ENCODE data around the gene RAB11FIP4.

Gene RAB11FIP4

DNA sequence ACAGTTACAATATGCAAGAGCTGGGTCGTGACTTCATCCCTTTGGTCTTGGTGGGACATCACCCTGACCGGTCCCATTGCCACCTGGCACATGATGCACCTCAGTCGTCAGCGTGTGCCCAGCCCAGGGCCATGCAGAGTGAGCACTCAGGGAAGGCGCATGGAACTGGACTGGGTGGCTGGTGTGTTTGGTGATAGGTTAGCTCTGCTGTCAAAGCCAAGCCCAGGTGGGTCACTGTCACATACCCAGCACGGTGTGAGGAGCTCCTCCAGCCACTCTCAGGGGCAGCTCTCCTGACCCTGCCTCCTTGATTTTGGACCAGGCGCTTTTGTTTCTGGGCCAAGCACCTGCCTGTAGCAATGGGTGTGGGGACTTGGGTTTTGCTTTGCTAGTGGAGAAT lies 180.9 kb downstream of the RAB11FIP4 start:
- DNase-seq: no peak

GRCh38 chr17:31573047-31573446 lies 181.6 kb downstream of the RAB11FIP4 start:
- no peak for DNase-seq

DNA sequence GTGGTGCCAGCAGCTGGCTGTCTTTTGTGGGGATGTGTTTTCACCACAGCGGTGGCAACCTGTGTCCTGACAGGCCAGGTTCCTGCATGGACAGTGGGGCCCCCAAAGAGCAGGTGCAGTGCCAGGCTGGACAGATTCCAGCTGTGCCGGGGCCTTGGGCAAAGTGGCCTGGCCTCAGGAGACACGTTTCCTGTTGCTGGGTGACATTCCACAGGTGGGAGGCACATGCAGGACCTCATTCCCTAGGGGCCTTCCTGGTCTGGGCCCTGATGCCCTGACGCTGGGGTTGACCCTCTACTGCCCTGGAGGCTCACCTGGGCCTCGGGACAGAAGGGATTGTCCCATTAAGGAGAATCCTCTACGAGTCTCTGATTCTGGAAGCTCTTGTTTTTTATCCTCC lies 182.4 kb downstream of the RAB11FIP4 start:
- DNase-seq: no peak

DNA sequence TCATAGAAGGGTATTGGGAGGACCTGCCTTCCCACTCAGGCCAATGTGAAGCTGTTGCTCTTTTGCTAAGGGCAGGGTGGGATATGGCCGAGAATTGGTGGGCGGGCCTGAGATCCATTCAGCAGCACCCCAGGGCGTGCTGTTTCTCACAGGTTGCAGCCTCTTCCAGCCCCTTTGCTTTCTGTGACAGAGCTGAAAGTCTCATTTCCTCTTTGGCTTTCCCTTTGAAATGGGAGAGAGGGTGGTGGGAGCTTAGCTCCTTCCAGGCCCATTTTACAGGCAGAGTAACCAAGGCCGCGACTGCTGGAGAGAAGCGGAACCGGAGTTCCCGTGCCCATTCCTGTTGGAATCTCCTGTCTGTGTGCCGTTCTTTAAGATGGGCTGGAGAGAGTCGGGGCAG lies 183.0 kb downstream of the RAB11FIP4 start:
- no peak for DNase-seq

GRCh38 chr17:31575043-31575442 lies 183.6 kb downstream of the RAB11FIP4 start:
- DNase-seq: no peak

DNA sequence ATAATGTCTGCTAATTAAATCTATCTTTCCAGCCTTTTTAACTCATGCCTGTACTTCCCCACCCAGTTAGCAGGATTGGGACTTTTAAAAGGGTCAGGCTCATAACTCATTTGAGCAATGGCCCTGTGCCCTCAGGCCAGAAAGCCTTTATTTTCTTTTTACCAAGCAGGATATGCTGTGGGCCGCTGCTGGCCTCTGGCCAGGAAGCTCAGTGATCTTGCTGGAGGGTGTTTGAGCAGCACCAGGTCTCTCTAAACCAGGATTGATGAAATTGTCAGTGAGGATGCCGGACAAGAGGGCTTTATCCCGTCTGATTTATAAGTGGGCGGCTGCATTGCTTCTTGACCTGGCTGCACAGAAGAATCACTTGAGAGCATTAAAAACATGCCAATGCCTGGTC lies 187.8 kb downstream of the RAB11FIP4 start:
- no peak for DNase-seq

DNA sequence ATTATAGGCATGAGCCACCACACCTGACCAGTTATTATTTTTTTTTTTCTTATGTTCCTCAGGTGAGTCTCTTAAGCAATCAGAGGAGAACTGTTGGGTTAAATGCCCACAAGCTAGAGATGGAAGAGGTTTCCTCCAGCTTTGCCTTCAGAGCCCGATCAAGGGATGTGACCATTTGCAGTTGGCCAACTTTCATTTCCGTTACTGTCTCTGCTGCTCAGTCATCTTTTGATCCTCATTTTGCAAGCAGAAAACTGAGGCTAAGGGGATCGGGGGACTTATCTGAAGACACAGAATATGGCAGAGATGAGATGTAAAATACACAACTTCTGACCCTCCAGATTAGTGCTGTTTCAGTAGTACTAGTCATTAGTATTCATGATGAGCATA lies 188.8 kb downstream of the RAB11FIP4 start:
- DNase-seq: no peak

DNA sequence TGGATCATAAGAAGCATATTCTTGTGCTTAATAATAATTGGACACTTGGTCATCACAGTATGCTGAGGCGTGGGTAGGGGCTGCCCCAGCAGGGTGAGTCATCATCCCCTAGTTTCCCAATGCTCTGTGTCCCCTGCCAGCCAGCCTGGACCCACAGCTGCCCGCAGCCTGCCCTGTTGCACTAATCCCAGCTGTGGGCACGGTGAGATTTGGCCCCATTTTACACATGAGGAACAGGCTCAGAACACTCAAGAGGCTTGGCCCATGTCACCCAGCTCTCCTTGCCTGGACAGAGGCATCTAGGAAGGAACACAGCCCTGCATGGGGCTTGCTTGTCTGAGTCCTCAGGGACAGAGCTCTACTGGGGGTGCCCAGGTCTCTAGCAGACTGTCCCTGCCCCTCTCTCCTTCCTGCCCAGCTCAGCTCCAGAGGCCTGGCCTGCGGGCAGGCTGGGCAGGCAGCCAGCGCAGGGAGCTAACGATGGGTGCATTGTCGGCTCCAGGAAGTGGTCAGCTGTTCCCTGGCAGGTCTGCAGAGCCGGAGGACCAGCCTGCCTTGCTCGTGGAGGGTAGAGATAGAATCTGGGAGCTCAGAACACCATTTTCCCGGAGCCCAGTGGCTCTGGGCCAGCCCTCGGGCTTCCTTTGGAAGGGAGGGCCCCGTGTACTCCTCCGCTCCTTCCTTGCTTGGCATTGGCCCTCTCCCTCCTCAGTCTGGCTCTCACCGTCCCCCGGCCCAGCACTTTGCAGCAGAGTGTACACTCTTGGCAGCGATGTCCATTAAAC lies 189.4 kb downstream of the RAB11FIP4 start:
- no peak for DNase-seq

DNA sequence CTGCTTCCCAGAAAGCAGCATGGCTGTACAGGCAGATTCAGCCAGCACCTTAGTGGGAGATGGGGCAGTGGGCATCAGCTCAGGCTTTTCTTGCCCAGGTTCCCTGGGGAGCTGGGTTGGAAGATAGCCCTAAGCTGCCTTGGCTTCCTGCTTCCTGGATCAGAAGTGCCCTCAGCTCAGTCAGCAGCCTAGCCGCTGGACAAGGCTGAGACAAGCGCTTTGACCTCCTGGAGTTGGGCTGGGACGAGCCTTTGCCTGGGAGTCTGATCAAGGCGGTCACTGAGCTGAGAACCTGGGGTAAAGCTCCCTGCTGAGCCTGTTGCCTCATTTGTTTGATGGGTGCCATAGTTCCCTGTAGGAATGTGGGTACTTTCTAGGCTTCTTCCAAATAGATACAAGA lies 190.0 kb downstream of the RAB11FIP4 start:
- DNase-seq: no peak

DNA sequence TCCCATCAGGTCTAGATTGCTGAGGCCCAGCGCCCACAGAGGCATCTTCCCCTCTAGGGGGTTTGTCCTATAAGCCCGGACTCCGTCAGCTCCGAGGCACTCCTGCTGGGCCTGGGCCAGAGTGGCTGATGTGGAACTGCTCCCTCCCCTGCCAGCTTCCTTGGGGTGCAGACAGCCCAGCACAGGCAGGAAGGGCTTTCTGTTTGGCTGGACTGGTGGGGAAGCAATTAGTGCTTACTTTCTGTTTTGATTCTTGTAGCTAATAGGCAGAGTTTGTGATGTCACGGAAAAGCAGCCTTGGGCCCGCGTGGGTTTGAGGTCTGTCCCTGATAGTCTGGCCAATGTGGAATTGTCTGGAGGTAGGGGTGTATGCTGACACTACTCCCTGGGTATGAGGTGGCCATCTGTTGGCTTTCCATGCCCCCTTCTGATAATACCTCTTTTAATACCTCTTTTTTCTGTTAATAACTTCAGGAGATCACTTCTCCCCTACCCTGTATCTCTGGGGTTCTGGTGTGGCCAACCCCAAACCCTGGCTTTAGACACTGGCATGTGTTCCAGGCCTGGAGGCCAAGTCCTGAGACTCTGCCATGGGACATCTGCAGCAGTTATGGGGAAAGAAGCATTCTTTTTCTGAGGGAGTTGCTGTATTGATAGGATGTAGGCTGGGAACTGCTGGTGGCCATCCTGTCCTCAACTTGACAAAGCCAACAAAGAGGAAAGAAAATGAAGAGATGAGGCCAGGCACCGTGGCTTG lies 190.9 kb downstream of the RAB11FIP4 start:
- no peak for DNase-seq

DNA sequence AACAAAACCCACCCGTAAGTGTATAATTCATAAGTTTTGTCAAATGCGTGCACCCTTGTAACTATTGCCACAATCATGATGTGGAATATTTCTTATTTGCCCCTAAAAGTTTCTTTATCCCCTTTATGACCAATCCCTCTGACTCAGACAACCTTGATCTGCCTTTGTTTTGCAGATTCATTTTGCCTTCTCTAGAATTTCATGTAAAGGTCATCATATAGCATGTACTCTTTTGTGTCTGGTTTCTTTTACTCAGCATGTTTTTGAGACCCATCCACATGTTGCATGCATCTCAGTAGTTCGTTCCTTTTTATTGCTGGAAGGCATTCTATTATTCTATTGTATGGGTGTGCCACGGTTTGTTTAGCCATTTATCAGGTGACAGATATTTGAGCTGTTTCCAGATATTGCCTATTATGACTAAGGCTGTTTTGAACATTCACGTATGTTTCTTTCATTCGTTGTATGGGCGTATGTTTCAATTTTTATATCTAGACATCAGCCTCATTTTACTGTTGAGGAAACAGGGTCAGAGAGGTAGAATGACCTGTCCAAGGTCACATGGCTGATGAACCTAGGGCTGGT lies 192.4 kb downstream of the RAB11FIP4 start:
- DNase-seq: no peak

DNA sequence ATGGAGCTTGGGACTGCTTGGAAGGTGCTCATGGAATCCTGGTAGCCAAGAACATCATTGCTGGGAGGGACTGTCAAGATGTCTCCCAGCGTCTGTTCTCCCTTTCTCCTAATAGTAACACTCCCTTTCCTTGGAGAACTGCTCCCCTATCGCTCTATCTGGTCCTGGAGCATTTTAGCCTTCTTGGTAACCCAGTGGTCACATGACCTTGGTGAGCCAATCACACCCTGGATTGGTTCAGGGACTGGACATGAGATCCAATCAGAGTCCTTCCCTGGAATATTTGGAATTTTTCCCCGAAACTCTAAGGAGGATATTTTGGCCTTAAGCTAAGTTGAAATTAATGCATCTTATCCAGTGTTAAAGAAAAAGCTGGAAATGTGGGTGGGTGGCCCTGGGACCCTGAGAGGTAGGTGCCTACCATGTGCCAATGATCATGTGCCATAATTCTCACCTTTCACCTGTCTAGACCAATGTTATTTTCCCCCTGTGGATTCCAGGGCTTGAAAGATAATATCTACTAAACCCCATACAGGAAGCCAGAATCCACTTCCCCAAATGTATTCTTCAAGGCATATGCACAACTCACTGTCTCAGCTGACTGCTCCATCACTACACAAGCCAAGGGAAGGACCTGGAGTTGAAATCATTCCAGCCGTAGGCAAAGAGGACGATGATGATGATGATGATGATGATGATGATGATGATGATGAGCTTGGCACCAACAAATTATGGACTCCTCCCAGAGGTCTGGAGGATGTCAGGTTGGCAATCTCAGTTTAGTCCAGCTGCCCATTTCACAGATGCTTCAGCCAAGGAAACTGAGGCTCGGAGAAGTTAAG lies 193.2 kb downstream of the RAB11FIP4 start:
- DNase-seq: no peak

GRCh38 chr17:31585280-31585630 lies 193.8 kb downstream of the RAB11FIP4 start:
- DNase-seq: no peak

- DNase-seq: no peak
Measured at GRCh38 chr17:31586946-31587345, 195.5 kb downstream of the RAB11FIP4 start.

DNA sequence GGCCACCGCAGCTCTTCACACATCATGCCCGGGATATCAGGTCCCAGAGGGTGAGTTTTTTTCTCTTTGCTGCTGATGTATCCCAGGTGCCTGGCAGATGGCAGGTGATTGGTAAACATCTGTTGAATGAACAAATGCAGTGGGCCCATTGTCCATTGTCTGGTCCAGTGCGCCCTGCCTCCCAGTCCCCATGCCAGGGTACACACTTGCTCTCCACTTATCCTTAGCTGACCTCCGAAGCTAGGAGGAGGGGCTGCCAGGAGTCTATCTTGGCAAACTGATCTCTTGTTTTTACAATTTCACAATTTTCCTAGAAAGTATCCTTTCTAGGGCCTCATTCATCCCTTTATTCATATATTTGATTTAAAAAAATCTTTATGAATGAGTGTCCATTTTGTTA lies 196.0 kb downstream of the RAB11FIP4 start:
- DNase-seq: no peak
